HG03354 (cell line): ENCODE measurements around the gene SBF2.
"Not testable (repeated sequence)": the region's sequence is repeated elsewhere in the genome, so short reads cannot be mapped to it uniquely, and the experiment has no call there.

Experiments
- ATAC-seq: cut with Tn5 transposase; IDR thresholded peaks from one replicate; pipeline ENCODE4 v1.9.1; 2021; ENCODE audit warnings: mild to moderate bottlenecking; ENCODE audit not compliant: unreplicated experiment, poor library complexity, severe bottlenecking

Gene SBF2

GRCh38 chr11:10087923-10088225 lies 206.1 kb downstream of the SBF2 start:
- not testable (repeated sequence) for ATAC-seq

- no peak for ATAC-seq
Observed at GRCh38 chr11:10087186-10087922, 206.7 kb downstream of the SBF2 start.

- ATAC-seq, result no peak
Observed at GRCh38 chr11:10080138-10080537, 213.9 kb downstream of the SBF2 start.

GRCh38 chr11:10076458-10077141 lies 217.4 kb downstream of the SBF2 start:
- ATAC-seq, result peak; percentile 88

- no peak for ATAC-seq
Observed at GRCh38 chr11:10075141-10075540, 218.9 kb downstream of the SBF2 start.

GRCh38 chr11:10072841-10073240 lies 221.2 kb downstream of the SBF2 start:
- no peak for ATAC-seq

- no peak for ATAC-seq
Observed at GRCh38 chr11:10072142-10072541, 221.9 kb downstream of the SBF2 start.

GRCh38 chr11:10067629-10068300 lies 226.3 kb downstream of the SBF2 start:
- no peak for ATAC-seq

- ATAC-seq, result no peak
Observed at GRCh38 chr11:10066441-10066840, 227.6 kb downstream of the SBF2 start.

GRCh38 chr11:10064828-10065227 lies 229.2 kb downstream of the SBF2 start:
- no peak for ATAC-seq

- no peak for ATAC-seq
Observed at GRCh38 chr11:10058356-10058755, 235.7 kb downstream of the SBF2 start.

GRCh38 chr11:10051868-10052586 lies 242.0 kb downstream of the SBF2 start:
- ATAC-seq, result no peak

- no peak for ATAC-seq
Observed at GRCh38 chr11:10050561-10050960, 243.5 kb downstream of the SBF2 start.

- ATAC-seq, result no peak
Observed at GRCh38 chr11:10049756-10050155, 244.3 kb downstream of the SBF2 start.

GRCh38 chr11:10048350-10048749 lies 245.7 kb downstream of the SBF2 start:
- no peak for ATAC-seq

GRCh38 chr11:10044618-10045017 lies 249.4 kb downstream of the SBF2 start:
- ATAC-seq, result no peak

- no peak for ATAC-seq
Observed at GRCh38 chr11:10042699-10043098, 251.3 kb downstream of the SBF2 start.

- ATAC-seq, result no peak
Observed at GRCh38 chr11:10041748-10042446, 252.1 kb downstream of the SBF2 start.

GRCh38 chr11:10041332-10041731 lies 252.7 kb downstream of the SBF2 start:
- ATAC-seq, result no peak
